Diencephalon (tissue), 1 donor: Measurements from ENCODE around the gene TMEM271. TPM values are rescaled to one million over a fixed set of nuclear protein-coding genes. Genes with fewer than 3 reads are reported as not detected.

Experiments
- total RNA-seq: library from RNA; depleted of rRNA; stranded (reverse); fragments of >200 nt; gene quantifications from one replicate; pipeline ENCODE4 v1.2.3, GENCODE V29; 2014

The TMEM271 gene
- 13.1 TPM for total RNA-seq

GRCh38 chr4:576245-576821, at the start of gene TMEM271:
Gene TMEM271 (minus strand): TSS chr4:576295. CDS start chr4:576062, 233 bp downstream.

DNA sequence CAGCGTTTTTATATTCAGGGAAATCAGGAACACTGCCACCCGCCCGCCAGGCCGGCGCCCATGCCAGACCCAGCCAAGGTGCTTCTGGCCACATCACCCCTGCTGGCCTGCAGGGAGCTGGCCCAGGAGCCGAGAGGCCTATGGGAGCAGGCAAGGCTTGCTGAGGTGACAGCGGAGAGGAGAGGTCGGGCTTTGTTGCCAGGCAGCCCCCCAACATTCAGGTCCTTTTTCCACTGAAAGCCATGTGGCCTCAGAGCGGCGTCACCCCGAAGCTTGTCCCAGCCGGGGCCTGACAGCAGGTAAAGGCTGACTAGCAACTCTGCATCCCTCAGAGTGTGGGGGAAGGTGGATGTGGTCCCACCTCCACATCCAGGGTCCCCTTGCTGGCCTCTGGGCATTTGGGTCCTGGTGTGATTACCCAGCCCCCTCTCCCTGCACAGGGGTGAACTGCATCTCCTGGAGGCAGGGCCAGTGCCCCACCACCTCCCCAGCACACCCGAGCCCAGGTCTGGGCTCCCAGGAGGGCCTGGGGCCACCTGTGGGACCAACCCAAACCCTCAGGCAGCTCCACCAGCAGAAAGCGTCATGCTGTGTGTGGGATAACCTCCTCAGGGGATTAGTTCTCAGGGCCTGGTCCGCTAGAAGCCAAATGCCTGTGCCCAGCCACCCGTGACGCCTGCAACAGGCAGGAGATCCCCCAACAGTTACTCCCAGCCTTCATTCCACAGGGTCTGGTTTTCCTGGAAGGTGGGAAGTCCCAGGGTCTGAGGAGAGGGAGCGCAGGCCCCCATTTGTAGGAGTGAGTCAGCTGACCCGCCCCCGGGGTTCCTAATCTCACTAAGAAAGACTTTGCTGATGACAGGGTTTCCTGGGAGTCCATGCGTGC, 48.9 kb upstream of the TMEM271 start, which contains the start of gene PDE6B:
TSS of gene PDE6B (plus strand) at position 869 of the 886 bp plus-strand sequence. CDS start 54 bp downstream, outside the sequence.

Other genes starting within 250 kb of the TMEM271 start
- 53.3 TPM for gene ZNF141, start 238.5 kb downstream of the TMEM271 start, total RNA-seq
- 45.4 TPM for gene ZNF721, start 77.1 kb downstream of the TMEM271 start, total RNA-seq
- 36.7 TPM for gene PIGG, start 77.1 kb downstream of the TMEM271 start, total RNA-seq
- gene PDE6B, start 49.3 kb upstream of the TMEM271 start, total RNA-seq = 9.2 TPM
- gene ATP5ME, start 98.0 kb upstream of the TMEM271 start, total RNA-seq = 128 TPM
- 11.8 TPM for gene MYL5, start 98.2 kb upstream of the TMEM271 start, total RNA-seq
- gene SLC49A3, start 112.9 kb upstream of the TMEM271 start, total RNA-seq = 0.92 TPM
- gene PCGF3, start 129.5 kb upstream of the TMEM271 start, total RNA-seq = 66.9 TPM
- 3.5 TPM for gene CPLX1, start 249.8 kb upstream of the TMEM271 start, total RNA-seq